K562 (cell line): ENCODE data around the gene PLRG1. TPM values are rescaled to one million over a fixed set of nuclear protein-coding genes. Genes with fewer than 3 reads are reported as not detected.
A peak's percentile ranks its signal among the peaks of the same experiment; 100 is the strongest.

Source experiments
- ATAC-seq: fragments of 200-7000 bp; cut with Tn5 transposase; 3 replicates; pipeline ENCODE4 v1.9.1; 2020; ENCODE audit warnings: moderate library complexity
- BruUV-seq: library from RNA; stranded (reverse); fragments of 400-500 nt; replicated peaks from 2 replicates; lab custom pipeline; 2021; lab: Mats Ljungman, UMichigan
- CTCF ChIA-PET: fragments of 300-600 bp; formaldehyde crosslinking; extraction: SDS; loops from one replicate; lab custom pipeline; 2021; ENCODE audit warnings: low intra/inter-chr PET ratio; lab: Yijun Ruan, JAX
- POLR2A ChIA-PET: fragments of 300-600, 350-650 bp; sonication (Branson Sonifier 250); formaldehyde crosslinking; extraction: SDS; loops from one replicate; lab custom pipeline; 2021; ENCODE audit warnings: antibody characterized with exemption, inconsistent platforms; lab: Yijun Ruan, JAX
- DNase-seq, 4 experiments: peaks; one replicate each; pipeline versions ENCODE4 v3.0.0 to v3.0.0-alpha.2; 2011 to 2018; ENCODE audit warnings: low spot score in 3 of 4, mixed read lengths in 3 of 4; ENCODE audit errors: extremely low read depth in 1 of 4
- FAIRE-seq: peaks from 2 replicates; lab custom pipeline; 2011; peaks lifted over from hg19 to GRCh38; lab: Jason Lieb, UNC
- H2AFZ ChIP-seq: 2 replicates; pipeline ENCODE4 v1.6.0; 2011; ENCODE audit warnings: low read depth, low read length, control low read depth, inconsistent platforms
- H3K27ac ChIP-seq: fragments of 200-600 bp; 3 replicates; pipeline ENCODE4 v1.8.0; 2011; ENCODE audit warnings: low read depth, mild to moderate bottlenecking, control low read depth, inconsistent platforms, low read length, moderate library complexity, mixed read lengths; ENCODE audit errors: extremely low read depth
- H3K27me3 ChIP-seq, 2 experiments: fragments of 300-600 bp in 1 of 2; 2 replicates in 1 of 2; 3 replicates in 1 of 2; pipeline versions ENCODE4 v1.6.0 to v1.8.0; 2011; ENCODE audit warnings: inconsistent platforms in 2 of 2, low read length in 2 of 2, mild to moderate bottlenecking in 1 of 2, mixed read lengths in 1 of 2, moderate library complexity in 1 of 2; ENCODE audit not compliant: control insufficient read depth in 2 of 2, insufficient read depth in 2 of 2
- H3K36me3 ChIP-seq: fragments of 300-600 bp; 3 replicates; pipeline ENCODE4 v1.8.0; 2011; ENCODE audit warnings: mild to moderate bottlenecking, low read length, inconsistent platforms; ENCODE audit not compliant: control insufficient read depth, insufficient read depth
- H3K4me1 ChIP-seq, 2 experiments: fragments of 200-600 bp in 1 of 2; replicated peaks in 1 of 2; 2 replicates in 1 of 2; 3 replicates in 1 of 2; pipeline versions ENCODE4 v1.5.1 to v1.8.0; 2011; ENCODE audit warnings: inconsistent platforms in 2 of 2, low read length in 2 of 2, mild to moderate bottlenecking in 1 of 2, mixed read lengths in 1 of 2, moderate library complexity in 1 of 2; ENCODE audit not compliant: control insufficient read depth in 2 of 2, insufficient read depth in 2 of 2
- H3K4me2 ChIP-seq: 2 replicates; pipeline ENCODE4 v1.6.1; 2011; ENCODE audit warnings: low read length, control low read depth, inconsistent platforms, mixed read lengths; ENCODE audit not compliant: insufficient read depth
- H3K4me3 ChIP-seq: fragments of 200-600 bp; sonication (generic), shearing (Covaris generic); 2 replicates; pipeline ENCODE4 v1.5.1; 2016; ENCODE audit warnings: control low read depth, inconsistent platforms
- H3K79me2 ChIP-seq: fragments of 200-600 bp; 3 replicates; pipeline ENCODE4 v1.8.0; 2011; ENCODE audit warnings: low read length, inconsistent platforms; ENCODE audit not compliant: control insufficient read depth, insufficient read depth
- H3K9ac ChIP-seq, 2 experiments: 2 replicates each; pipeline versions ENCODE4 v1.6.0 to v1.6.1; 2011; ENCODE audit warnings: low read depth in 2 of 2, low read length in 2 of 2, control low read depth in 1 of 2, inconsistent platforms in 1 of 2, mild to moderate bottlenecking in 1 of 2, mixed read lengths in 1 of 2; ENCODE audit not compliant: insufficient read depth in 1 of 2
- H3K9me1 ChIP-seq: one replicate; pipeline ENCODE4 v1.6.0; 2011; ENCODE audit warnings: inconsistent platforms, mild to moderate bottlenecking, low read length, moderate library complexity; ENCODE audit not compliant: control insufficient read depth, insufficient read depth
- H3K9me3 ChIP-seq: replicated peaks from 2 replicates; pipeline ENCODE4 v1.5.1; 2011; ENCODE audit warnings: low read depth, low read length, inconsistent platforms; ENCODE audit not compliant: control insufficient read depth, insufficient read depth
- H4K20me1 ChIP-seq: replicated peaks from 2 replicates; pipeline ENCODE4 v1.6.1; 2011; ENCODE audit warnings: low read length, inconsistent platforms, mixed read lengths; ENCODE audit not compliant: control insufficient read depth, insufficient read depth
- BCOR ChIP-seq: fragments of 450-650 bp; IDR thresholded peaks from 2 replicates; pipeline ENCODE4 v1.6.1; 2016
- BRD4 ChIP-seq: fragments of 200-600 bp; sonication (generic); IDR thresholded peaks from 2 replicates; pipeline ENCODE4 v1.6.1; 2017; ENCODE audit warnings: inconsistent platforms
- CEBPB ChIP-seq: fragments of 450-650 bp; IDR thresholded peaks from 2 replicates; pipeline ENCODE4 v1.6.1; 2016; ENCODE audit warnings: missing genetic modification characterization, missing compliant biosample characterization
- HMGN3 ChIP-seq: IDR thresholded peaks from 2 replicates; pipeline ENCODE4 v1.6.1; 2011; ENCODE audit warnings: borderline replicate concordance, low read depth, mild to moderate bottlenecking, mixed read lengths, low read length; ENCODE audit not compliant: insufficient read length; ENCODE audit errors: extremely low read depth
- KDM5B ChIP-seq: fragments of 200-600 bp; sonication (generic); IDR thresholded peaks from 2 replicates; pipeline ENCODE4 v1.6.1; 2012; ENCODE audit warnings: low read depth, mild to moderate bottlenecking, moderate library complexity, low read length, control low read depth, inconsistent platforms; ENCODE audit not compliant: insufficient replicate concordance
- NFIC ChIP-seq: fragments of 450-650 bp; IDR thresholded peaks from 2 replicates; pipeline ENCODE4 v1.6.1; 2017; ENCODE audit warnings: mild to moderate bottlenecking, inconsistent platforms
- PML ChIP-seq: IDR thresholded peaks from 2 replicates; pipeline ENCODE4 v1.6.1; 2012; ENCODE audit warnings: low read length, inconsistent platforms
- RBBP5 ChIP-seq: fragments of 200-600 bp; sonication (generic); IDR thresholded peaks from 2 replicates; pipeline ENCODE4 v1.6.1; 2012; ENCODE audit warnings: borderline replicate concordance, mild to moderate bottlenecking, low read length, control low read depth, inconsistent platforms; ENCODE audit not compliant: insufficient read depth, poor library complexity, severe bottlenecking
- SNRNP70 ChIP-seq: fragments of 200-400 bp; formaldehyde crosslinking; optimal IDR thresholded peaks from 2 replicates; pipeline ENCODE3; 2017; ENCODE audit warnings: low read depth, low read length
- ZNF830 ChIP-seq: fragments of 250-450 bp; sonication (Bioruptor Pico); IDR thresholded peaks from 2 replicates; pipeline ENCODE4 v1.5.0; 2021; ENCODE audit warnings: mild to moderate bottlenecking
- WGBS: fragments of 100-300 bp; shearing (Covaris generic); methylation state at CpG from one replicate; pipeline ENCODE4 v1.1.6; 2016; ENCODE audit warnings: low coverage, mixed read lengths; ENCODE audit not compliant: insufficient coverage; ENCODE audit errors: missing lambda C conversion rate; 5-methylcytosine and 5-hydroxymethylcytosine counted together
- in situ Hi-C: fragments of 300-500 bp; cut with MboI; formaldehyde crosslinking; loops from 4 replicates; pipeline ENCODE4 v1.15.0; 2018; ENCODE audit warnings: inconsistent platforms, mixed read lengths
- intact Hi-C: fragments of 100-400 bp; cut with micrococcal nuclease; formaldehyde crosslinking; loops from 2 replicates; pipeline ENCODE4 v1.14.2; 2022
- polyA plus RNA-seq, 8 experiments: library from polyadenylated mRNA; depleted of rRNA in 4 of 8; stranded (reverse) in 5 of 8; unstranded in 3 of 8; fragments of >200 nt; fragmentation: Nextera tagmentation in 2 of 8; fragmentation: Illumina TruSeq in 1 of 8; extraction: Ambion mirVana in 2 of 8; extraction: Trizol in 1 of 8; gene quantifications; 2 replicates each; pipeline versions ENCODE4 v1.2.1 to v1.2.3, GENCODE V29; 2011 to 2014; ENCODE audit warnings: inconsistent platforms in 1 of 8, missing spikeins in 1 of 8
- total RNA-seq, 7 experiments: library from RNA; depleted of rRNA in 6 of 7; stranded (reverse); fragments of >200 nt in 6 of 7; fragmentation: Illumina TruSeq in 2 of 7; extraction: Trizol in 2 of 7; gene quantifications; 2 replicates each; pipeline versions ENCODE4 v1.2.1 to v1.2.3, GENCODE V29; 2011 to 2021; ENCODE audit warnings: low replicate concordance in 1 of 7

The PLRG1 gene
- total and polyA plus RNA-seq, 9 of the 15 experiments (the other 6 are each of a cell fraction or from before 2014, with no cell fraction given), result 48.0 to 248 (median 120) TPM

- TF ChIP-seq SNRNP70 (no peak), PML (no peak), CEBPB (tag) (peak; percentile 51), KDM5B (no peak), RBBP5 (no peak), NFIC (peak; percentile 42; the same call in 1 of the 2 replicates)
- intact Hi-C loops (no loop called here), in situ Hi-C loops (no loop called here)
- CTCF ChIA-PET, result no interaction called here
- FAIRE-seq, result no peak
- Histone ChIP-seq H3K9me3 (no peaks in the 10 kb centered on the region), H3K4me2 (no peak overlapping the region), H3K27ac (no peak overlapping the region), H2AFZ (no peak overlapping the region), H4K20me1 (no peaks in the 10 kb centered on the region), H3K4me3 (no peak overlapping the region), H3K27me3 (peaks cover 0 to 8% of the 10 kb centered on the region in 2 experiments; a peak in 3 of 5 replicates), H3K36me3 (no peaks in the 10 kb centered on the region), H3K9ac (no peak overlapping the region), H3K4me1 (no peaks in the 10 kb centered on the region), H3K9me1 (no peaks in the 10 kb centered on the region), H3K79me2 (no peaks in the 10 kb centered on the region)
- POLR2A ChIA-PET, result interaction anchor here (0.6 to 1.0 kb wide), 2 partner anchors 13 to 205 kb away, joined by 3 read pairs; no protein-coding TSS in a partner anchor
- ATAC-seq, result no peak; the same call in 2 of the 3 replicates
- BruUV-seq, result no TSS peak
- 8% methylated on average over 2 of the region's 2 CpGs for whole genome bisulfite sequencing
- no peak for DNase-seq
Observed at GRCh38 chr4:154528869-154529268, 21.3 kb downstream of the PLRG1 start.

- in situ Hi-C loops, result no loop called here
- BruUV-seq, result no TSS peak
- Histone ChIP-seq H3K4me3 (no peak overlapping the region), H3K4me2 (no peak overlapping the region), H3K36me3 (no peaks in the 10 kb centered on the region), H3K9ac (no peak overlapping the region), H4K20me1 (no peaks in the 10 kb centered on the region), H3K9me1 (no peaks in the 10 kb centered on the region), H3K79me2 (no peaks in the 10 kb centered on the region), H3K27ac (no peak overlapping the region), H3K9me3 (no peaks in the 10 kb centered on the region), H3K4me1 (no peaks in the 10 kb centered on the region), H2AFZ (no peak overlapping the region), H3K27me3 (peaks cover 0 to 9% of the 10 kb centered on the region in 2 experiments; a peak in 3 of 5 replicates)
- ATAC-seq (no peak), DNase-seq (no peak), FAIRE-seq (no peak)
- intact Hi-C loops, result no loop called here
- CTCF ChIA-PET, result no interaction called here
- WGBS, result 25% methylated on average over 4 of the region's 4 CpGs
- POLR2A ChIA-PET, result no interaction called here
- TF ChIP-seq HMGN3 (no peak), ZNF830 (CRISPR knock-in tag) (no peak), BRD4 (no peak), BCOR (no peak)
Observed at GRCh38 chr4:154527308-154527707, 22.9 kb downstream of the PLRG1 start.
